ENCODE measurements around the gene RAB11FIP4. TPM values are rescaled to one million over a fixed set of nuclear protein-coding genes. Genes with fewer than 3 reads are reported as not detected.

The RAB11FIP4 gene
- total and polyA plus RNA-seq, 2 donors (not counting 3 experiments of a cell fraction or from before 2014, with no cell fraction given): 0.08 to 0.38 TPM

DNA sequence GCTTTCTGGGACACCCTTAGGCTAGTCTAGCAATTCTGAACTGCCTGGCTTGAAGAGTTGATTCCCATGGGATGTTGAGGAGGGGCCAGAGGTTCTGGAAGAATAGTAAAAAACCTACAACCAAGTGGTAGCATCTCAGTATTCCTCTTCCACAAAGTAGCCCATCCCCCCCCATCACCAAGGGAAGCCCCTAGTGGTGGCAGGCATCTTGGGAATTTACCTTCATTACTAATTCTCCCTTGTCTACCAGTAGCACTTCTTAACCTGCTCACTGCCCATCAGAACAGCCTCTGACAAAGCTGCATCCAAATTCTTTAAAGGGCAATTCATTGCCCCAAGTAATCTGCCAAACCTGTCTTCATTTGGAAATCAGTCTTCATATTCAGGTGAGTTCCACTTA lies 12.8 kb upstream of the RAB11FIP4 start:
- POLR2A ChIA-PET: no interaction called here
- dilution Hi-C loops (cut with MboI; ENCODE audit: extremely low pct_ligation_motif_present, low sequenced_read_pairs): no loop called here
- H3K9me1 ChIP-seq (replicated peaks; ENCODE audit: control insufficient read depth, extremely low read depth, insufficient read depth, low read length): no peaks in the 10 kb centered on the region
- no peak overlapping the region for H3K27ac ChIP-seq (ENCODE audit: insufficient read depth, low read depth, low read length)
- H3K27me3 ChIP-seq (ENCODE audit: control insufficient read depth in 2 of 2, insufficient read depth in 2 of 2, low read length in 2 of 2): no peaks in the 10 kb centered on the region
- CTCF ChIA-PET: interaction anchor here (1.5 kb wide), 1 partner anchor 12 kb away, joined by 5 read pairs; no protein-coding TSS in a partner anchor
- H3K36me3 ChIP-seq (ENCODE audit: control insufficient read depth in 2 of 2, extremely low read depth in 1 of 2, insufficient read depth in 2 of 2, low read length in 2 of 2): peaks cover 0 to 9% of the 10 kb centered on the region in 2 experiments
- TF ChIP-seq CTCF (IDR thresholded peaks at IDR 0.05; ENCODE audit: extremely low read depth in 1 of 2, insufficient read depth in 1 of 2, low read depth in 1 of 2, low read length in 2 of 2): peak in 1 of 2 donors; percentile 24
- no peak for TF ChIP-seq EZH2 (IDR thresholded peaks at IDR 0.05; ENCODE audit: borderline replicate concordance, low read depth, low read length, severe bottlenecking)
- FAIRE-seq (no peak), DNase-seq (ENCODE audit: low read depth, low spot score) (no peak)
- no peaks in the 10 kb centered on the region for H3K9me3 ChIP-seq (replicated peaks; ENCODE audit: control insufficient read depth, insufficient read depth, low read length)
- H4K20me1 ChIP-seq (replicated peaks; ENCODE audit: control insufficient read depth, extremely low read depth, insufficient read depth, low read length): no peaks in the 10 kb centered on the region
- H2AFZ ChIP-seq (ENCODE audit: low read depth, low read length): no peak overlapping the region
- H3K79me2 ChIP-seq (ENCODE audit: control insufficient read depth, insufficient read depth, low read length): no peaks in the 10 kb centered on the region
- BruUV-seq (replicated peaks): no TSS peak
- peaks cover 3% of the 10 kb centered on the region for H3K4me1 ChIP-seq (ENCODE audit: control insufficient read depth, extremely low read depth, insufficient read depth, low read length)
- no peak overlapping the region for H3K4me2 ChIP-seq (ENCODE audit: insufficient read depth, low read length)
- intact Hi-C loops (cut with micrococcal nuclease): loop anchor here (10.0 kb wide), 1 partner anchor 474 kb away; the partner anchor contains the start of gene TEFM
- no peak overlapping the region for H3K9ac ChIP-seq (replicated peaks; ENCODE audit: extremely low read depth, insufficient read depth, low read length)
- H3K4me3 ChIP-seq (replicated peaks in 1 of 3; ENCODE audit: insufficient read depth in 1 of 3, low read depth in 1 of 3, low read length in 3 of 3): no peak overlapping the region

GRCh38 chr17:31379597-31380205 lies 11.8 kb upstream of the RAB11FIP4 start:
- POLR2A ChIA-PET: no interaction called here
- intact Hi-C loops (cut with micrococcal nuclease): loop anchor here (10.0 kb wide), 1 partner anchor 475 kb away; the partner anchor contains the start of gene TEFM
- no peak for TF ChIP-seq FOS (IDR thresholded peaks at IDR 0.05; ENCODE audit: borderline replicate concordance, insufficient read depth, low read length)
- no peak for TF ChIP-seq JUN (IDR thresholded peaks at IDR 0.05; ENCODE audit: borderline replicate concordance, insufficient read depth, insufficient read length, low read depth)
- no peak for TF ChIP-seq POLR2A (IDR thresholded peaks at IDR 0.05; ENCODE audit: low read depth, low read length)
- Histone ChIP-seq H3K4me2 (ENCODE audit: insufficient read depth, low read length) (no peak overlapping the region), H3K27me3 (ENCODE audit: control insufficient read depth in 2 of 2, insufficient read depth in 2 of 2, low read length in 2 of 2) (no peaks in the 10 kb centered on the region), H2AFZ (ENCODE audit: low read depth, low read length) (no peak overlapping the region), H3K36me3 (ENCODE audit: control insufficient read depth in 2 of 2, extremely low read depth in 1 of 2, insufficient read depth in 2 of 2, low read length in 2 of 2) (peaks cover 0 to 4% of the 10 kb centered on the region in 2 experiments), H3K9me3 (replicated peaks; ENCODE audit: control insufficient read depth, insufficient read depth, low read length) (no peaks in the 10 kb centered on the region), H3K79me2 (ENCODE audit: control insufficient read depth, insufficient read depth, low read length) (no peaks in the 10 kb centered on the region), H3K4me3 (replicated peaks in 1 of 3; ENCODE audit: insufficient read depth in 1 of 3, low read depth in 1 of 3, low read length in 3 of 3) (no peak overlapping the region), H3K27ac (ENCODE audit: insufficient read depth, low read depth, low read length) (no peak overlapping the region), H3K9ac (replicated peaks; ENCODE audit: extremely low read depth, insufficient read depth, low read length) (no peak overlapping the region), H3K4me1 (ENCODE audit: control insufficient read depth, extremely low read depth, insufficient read depth, low read length) (no peaks in the 10 kb centered on the region), H4K20me1 (replicated peaks; ENCODE audit: control insufficient read depth, extremely low read depth, insufficient read depth, low read length) (no peaks in the 10 kb centered on the region), H3K9me1 (replicated peaks; ENCODE audit: control insufficient read depth, extremely low read depth, insufficient read depth, low read length) (no peaks in the 10 kb centered on the region)
- DNase-seq (ENCODE audit: low read depth, low spot score): no peak
- no peak for FAIRE-seq
- CTCF ChIA-PET: interaction anchor here (2.3 kb wide), 1 partner anchor 10 kb away, joined by 11 read pairs; no protein-coding TSS in a partner anchor
- dilution Hi-C loops (cut with MboI; ENCODE audit: extremely low pct_ligation_motif_present, low sequenced_read_pairs): no loop called here
- no TSS peak for BruUV-seq (replicated peaks)
